Neutrophil (primary cell): ENCODE measurements around the gene A1CF.
"Not testable (repeated sequence)": the region's sequence is repeated elsewhere in the genome, so short reads cannot be mapped to it uniquely, and the experiment has no call there.

Source experiments
- H3K27ac ChIP-seq: fragments of 200-600 bp; sonication (generic); 2 replicates; pipeline ENCODE4 v1.5.1; 2016; ENCODE audit warnings: mild to moderate bottlenecking, moderate library complexity
- H3K27me3 ChIP-seq: fragments of 200-600 bp; sonication (generic); 2 replicates; pipeline ENCODE4 v1.6.0; 2016; ENCODE audit warnings: mild to moderate bottlenecking
- H3K36me3 ChIP-seq: fragments of 200-600 bp; sonication (generic); 2 replicates; pipeline ENCODE4 v1.5.1; 2017
- H3K4me1 ChIP-seq, 2 experiments: fragments of 200-600 bp in 1 of 2; sonication (generic) in 1 of 2; 1 replicate in 1 of 2; 2 replicates in 1 of 2; pipeline versions ENCODE4 v1.5.1 to v1.6.1; 2013 to 2016; ENCODE audit warnings: low read depth in 1 of 2, low read length in 1 of 2, mild to moderate bottlenecking in 1 of 2, moderate library complexity in 1 of 2; ENCODE audit not compliant: control insufficient read depth in 1 of 2, insufficient read depth in 1 of 2
- H3K4me3 ChIP-seq, 2 experiments: fragments of 200-600 bp in 1 of 2; sonication (generic) in 1 of 2; 1 replicate in 1 of 2; 2 replicates in 1 of 2; pipeline ENCODE4 v1.5.1; 2013 to 2016; ENCODE audit warnings: low read depth in 1 of 2, low read length in 1 of 2, mild to moderate bottlenecking in 1 of 2, moderate library complexity in 1 of 2
- H3K9me3 ChIP-seq: fragments of 200-600 bp; sonication (generic); 2 replicates; pipeline ENCODE4 v1.5.1; 2016
- CTCF ChIP-seq: fragments of 200-600 bp; sonication (generic); IDR thresholded peaks from 2 replicates; pipeline ENCODE4 v1.5.1; 2016; ENCODE audit warnings: antibody characterized with exemption

The A1CF gene

GRCh38 chr10:50796693-50797092 lies 88.7 kb downstream of the A1CF start:
- H3K27me3 ChIP-seq, result peaks cover 8% of the 10 kb centered on the region
- no peaks in the 10 kb centered on the region for H3K36me3 ChIP-seq
- no peak for TF ChIP-seq CTCF

GRCh38 chr10:50794490-50794889 lies 90.9 kb downstream of the A1CF start:
- no peaks in the 10 kb centered on the region for H3K27me3 ChIP-seq
- H3K4me3 ChIP-seq, result no peak overlapping the region
- H3K9me3 ChIP-seq, result no peaks in the 10 kb centered on the region
- no peaks in the 10 kb centered on the region for H3K36me3 ChIP-seq
- no peak overlapping the region for H3K27ac ChIP-seq
- no peak for TF ChIP-seq CTCF
- H3K4me1 ChIP-seq, result no peaks in the 10 kb centered on the region

More at GRCh38 chr10:50796693-50797092, 88.7 kb downstream of the A1CF start:
- H3K9me3 ChIP-seq, result no peaks in the 10 kb centered on the region
- no peak overlapping the region for H3K4me3 ChIP-seq
- no peaks in the 10 kb centered on the region for H3K4me1 ChIP-seq
- no peak overlapping the region for H3K27ac ChIP-seq

GRCh38 chr10:50788951-50789945 lies 96.2 kb downstream of the A1CF start:
- Histone ChIP-seq H3K27me3 (no peaks in the 10 kb centered on the region), H3K36me3 (no peaks in the 10 kb centered on the region), H3K4me3 (no peak overlapping the region), H3K4me1 (no peaks in the 10 kb centered on the region), H3K27ac (no peak overlapping the region), H3K9me3 (no peaks in the 10 kb centered on the region)
- no peak for TF ChIP-seq CTCF

- not testable (repeated sequence) for H3K27ac ChIP-seq, H3K4me3 ChIP-seq
These were observed 97.5 kb downstream of the A1CF start for GRCh38 chr10:50787962-50788361.

GRCh38 chr10:50782017-50782416 lies 103.4 kb downstream of the A1CF start:
- not testable (repeated sequence) for H3K4me1 ChIP-seq, H3K4me3 ChIP-seq, H3K27ac ChIP-seq

More at GRCh38 chr10:50787962-50788361, 97.5 kb downstream of the A1CF start:
- H3K9me3 ChIP-seq, H3K27me3 ChIP-seq, H3K36me3 ChIP-seq, H3K4me1 ChIP-seq: not testable (repeated sequence)

GRCh38 chr10:50780036-50780435 lies 105.4 kb downstream of the A1CF start:
- H3K9me3 ChIP-seq, H3K36me3 ChIP-seq, H3K27me3 ChIP-seq, H3K4me3 ChIP-seq, H3K27ac ChIP-seq, H3K4me1 ChIP-seq: not testable (repeated sequence)

More at GRCh38 chr10:50782017-50782416, 103.4 kb downstream of the A1CF start:
- H3K9me3 ChIP-seq, H3K36me3 ChIP-seq, H3K27me3 ChIP-seq: not testable (repeated sequence)

GRCh38 chr10:50774868-50775267 lies 110.6 kb downstream of the A1CF start:
- H3K4me3 ChIP-seq, H3K27me3 ChIP-seq, H3K36me3 ChIP-seq, H3K9me3 ChIP-seq, H3K27ac ChIP-seq, H3K4me1 ChIP-seq: not testable (repeated sequence)

- not testable (repeated sequence) for H3K9me3 ChIP-seq
These were observed 113.4 kb downstream of the A1CF start for GRCh38 chr10:50772042-50772441.

GRCh38 chr10:50766774-50767513 lies 118.5 kb downstream of the A1CF start:
- not testable (repeated sequence) for H3K27ac ChIP-seq, H3K36me3 ChIP-seq, H3K27me3 ChIP-seq, H3K4me1 ChIP-seq, H3K9me3 ChIP-seq, H3K4me3 ChIP-seq

More at GRCh38 chr10:50772042-50772441, 113.4 kb downstream of the A1CF start:
- H3K4me1 ChIP-seq, H3K27ac ChIP-seq, H3K4me3 ChIP-seq, H3K27me3 ChIP-seq, H3K36me3 ChIP-seq: not testable (repeated sequence)
